OCI-LY3 (cell line): ENCODE measurements around the gene PEA15.

Experiments used
- CTCF ChIP-seq: fragments of 200-600, 300-600 bp; sonication (generic); IDR thresholded peaks from 2 replicates; pipeline ENCODE4 v1.5.1; 2014; ENCODE audit warnings: antibody characterized with exemption, low read length, low read depth
- EZH2phosphoT487 ChIP-seq: fragments of 200-600 bp; shearing (Covaris generic); IDR thresholded peaks from 2 replicates; pipeline ENCODE4 v1.6.1; 2018; ENCODE audit warnings: antibody characterized with exemption, mixed run types, low read depth

DNA sequence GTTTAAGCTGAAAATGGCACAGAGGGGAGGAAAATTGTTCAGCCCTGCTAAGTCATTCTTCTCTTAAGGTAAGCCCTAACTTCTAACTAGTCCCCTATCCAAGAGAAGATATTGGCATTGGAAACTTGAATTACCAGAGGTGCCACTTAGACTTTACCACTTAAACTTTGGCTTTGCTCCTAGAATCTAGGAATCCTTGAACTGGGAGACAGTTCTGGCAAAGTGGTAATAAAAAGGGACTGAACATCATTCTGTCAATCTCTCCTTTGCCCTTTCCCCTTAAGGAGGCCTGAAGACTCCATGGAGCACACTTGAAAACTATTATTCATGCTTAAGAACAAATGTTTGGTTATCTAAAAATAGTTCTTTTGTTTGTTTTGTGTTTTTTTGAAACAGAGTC, 45.3 kb upstream of the PEA15 start:
- no peak for TF ChIP-seq CTCF
- TF ChIP-seq EZH2phosphoT487, result no peak
